MCF 10A (cell line): ENCODE data around the gene AR. TPM values are rescaled to one million over a fixed set of nuclear protein-coding genes. Genes with fewer than 3 reads are reported as not detected.

Experiments
- BruUV-seq: library from RNA; stranded (reverse); fragments of 400-500 nt; replicated peaks from 2 replicates; lab custom pipeline; 2021; lab: Mats Ljungman, UMichigan
- CTCF ChIA-PET: fragments of 300-600 bp; sonication (Branson Sonifier 250); formaldehyde crosslinking; extraction: SDS; loops from one replicate; lab custom pipeline; 2021; ENCODE audit warnings: antibody characterized with exemption, inconsistent platforms; lab: Yijun Ruan, JAX
- POLR2A ChIA-PET: fragments of 300-600, 350-650 bp; sonication (Branson Sonifier 250); formaldehyde crosslinking; extraction: SDS; loops from one replicate; lab custom pipeline; 2020; ENCODE audit warnings: antibody characterized with exemption, inconsistent platforms; lab: Yijun Ruan, JAX
- DNase-seq: peaks from one replicate; pipeline ENCODE4 v3.0.0-alpha.2; 2018; ENCODE audit not compliant: unreplicated experiment
- H3K27ac Mint-ChIP-seq: one replicate; pipeline ENCODE4 v1.8.0; 2022; ENCODE audit warnings: mild to moderate bottlenecking, low read depth, mixed read lengths; ENCODE audit not compliant: unreplicated experiment
- H3K27me3 Mint-ChIP-seq: one replicate; pipeline ENCODE4 v1.8.0; 2022; ENCODE audit warnings: mixed read lengths; ENCODE audit not compliant: insufficient read depth, unreplicated experiment
- H3K36me3 Mint-ChIP-seq: one replicate; pipeline ENCODE4 v1.8.0; 2022; ENCODE audit warnings: mild to moderate bottlenecking, moderate library complexity, mixed read lengths; ENCODE audit not compliant: insufficient read depth, unreplicated experiment
- H3K4me1 Mint-ChIP-seq: one replicate; pipeline ENCODE4 v1.8.0; 2022; ENCODE audit warnings: mixed read lengths; ENCODE audit not compliant: insufficient read depth, unreplicated experiment
- H3K4me3 Mint-ChIP-seq: one replicate; pipeline ENCODE4 v1.8.0; 2022; ENCODE audit warnings: mild to moderate bottlenecking, moderate library complexity, mixed read lengths; ENCODE audit not compliant: unreplicated experiment
- H3K9me3 Mint-ChIP-seq: one replicate; pipeline ENCODE4 v1.8.0; 2022; ENCODE audit warnings: mixed read lengths; ENCODE audit not compliant: unreplicated experiment
- CTCF ChIP-seq: fragments of 200-600 bp; IDR thresholded peaks from one replicate; pipeline ENCODE4 v1.8.0; 2022; ENCODE audit warnings: antibody characterized with exemption, mild to moderate bottlenecking; ENCODE audit not compliant: unreplicated experiment
- intact Hi-C: fragments of 100-400 bp; cut with micrococcal nuclease; formaldehyde crosslinking; loops from 2 replicates; pipeline ENCODE4 v1.14.1; 2022
- total RNA-seq: library from RNA; stranded (reverse); gene quantifications from 2 replicates; pipeline ENCODE4 v1.2.3, GENCODE V29; 2022

Gene AR
- total RNA-seq, 1 experiment from 2014 or later: not detected

DNA sequence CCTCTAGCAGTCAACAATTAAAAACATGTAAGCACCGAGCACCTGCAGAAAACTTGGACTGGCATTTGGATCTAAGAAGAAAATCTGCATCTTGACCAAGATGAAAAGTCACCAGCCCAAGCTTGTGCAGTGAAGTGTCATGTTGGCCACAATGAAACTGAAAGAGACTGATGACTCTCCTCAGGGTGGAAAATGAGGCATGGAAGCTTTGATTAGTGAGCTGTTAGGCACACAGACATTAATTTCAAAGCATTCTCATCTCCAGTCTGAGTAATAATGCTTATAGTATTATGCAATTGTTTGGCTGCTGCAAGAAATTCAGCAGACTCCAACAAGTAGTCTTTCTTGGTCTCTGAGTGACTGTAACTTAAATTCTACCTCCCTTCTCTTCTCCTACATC, 150.1 kb downstream of the AR start:
- peak; percentile 24 for DNase-seq
- Mint-ChIP-seq H3K4me1 (peaks cover 10% of the 10 kb centered on the region), H3K9me3 (peaks cover 20% of the 10 kb centered on the region), H3K36me3 (no peaks in the 10 kb centered on the region), H3K27me3 (no peaks in the 10 kb centered on the region), H3K4me3 (no peak overlapping the region), H3K27ac (no peak overlapping the region)
- ChIA-PET CTCF (no interaction called here), POLR2A (interaction anchor here (0.6 kb wide), 1 partner anchor 71 kb away, joined by 3 read pairs; no protein-coding TSS in a partner anchor)
- TF ChIP-seq CTCF: no peak
- intact Hi-C loops: no loop called here
- BruUV-seq: no TSS peak

DNA sequence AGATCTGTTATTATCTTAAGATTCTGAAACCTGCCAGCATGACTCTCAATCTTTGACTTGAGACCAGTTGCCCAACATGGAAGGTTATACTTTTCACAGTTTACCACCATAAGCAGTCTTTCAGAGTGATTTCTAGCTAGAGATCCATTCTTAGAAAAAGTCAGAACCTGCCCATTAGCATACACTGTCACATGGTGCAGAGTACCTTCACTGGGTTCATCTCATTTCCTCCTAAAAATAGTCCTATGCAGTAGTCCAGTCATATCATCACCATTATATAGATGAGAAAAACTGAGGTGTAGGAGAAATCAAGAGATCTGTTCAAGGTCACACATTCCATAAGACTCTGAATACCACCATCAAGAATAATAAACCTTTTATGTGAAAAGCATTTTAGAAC, 153.6 kb downstream of the AR start:
- Mint-ChIP-seq H3K27ac (no peak overlapping the region), H3K36me3 (no peaks in the 10 kb centered on the region), H3K9me3 (peaks cover 15% of the 10 kb centered on the region), H3K4me1 (peaks cover 10% of the 10 kb centered on the region), H3K4me3 (no peak overlapping the region), H3K27me3 (no peaks in the 10 kb centered on the region)
- BruUV-seq: no TSS peak
- no peak for TF ChIP-seq CTCF
- ChIA-PET CTCF (no interaction called here), POLR2A (no interaction called here)
- DNase-seq: no peak
- intact Hi-C loops: no loop called here

GRCh38 chrX:67700602-67701001, 156.8 kb downstream of the AR start:
- no peak for DNase-seq
- no peaks in the 10 kb centered on the region for H3K27me3 Mint-ChIP-seq
- H3K36me3 Mint-ChIP-seq: no peaks in the 10 kb centered on the region
- intact Hi-C loops: no loop called here
- peaks cover 3% of the 10 kb centered on the region for H3K4me1 Mint-ChIP-seq
- no TSS peak for BruUV-seq
- no peak for TF ChIP-seq CTCF
- ChIA-PET CTCF (no interaction called here), POLR2A (no interaction called here)
- no peak overlapping the region for H3K27ac Mint-ChIP-seq
- peaks cover 12% of the 10 kb centered on the region for H3K9me3 Mint-ChIP-seq
- H3K4me3 Mint-ChIP-seq: no peak overlapping the region

GRCh38 chrX:67714004-67714403, 170.2 kb downstream of the AR start:
- CTCF ChIA-PET: no interaction called here
- no peaks in the 10 kb centered on the region for H3K36me3 Mint-ChIP-seq
- no peaks in the 10 kb centered on the region for H3K4me1 Mint-ChIP-seq
- POLR2A ChIA-PET: interaction anchor here (0.6 kb wide), 1 partner anchor 30 kb away, joined by 6 read pairs; no protein-coding TSS in a partner anchor
- peaks cover 24% of the 10 kb centered on the region for H3K9me3 Mint-ChIP-seq
- H3K27ac Mint-ChIP-seq: no peak overlapping the region
- no peak for TF ChIP-seq CTCF
- intact Hi-C loops: no loop called here
- BruUV-seq: no TSS peak
- no peak overlapping the region for H3K4me3 Mint-ChIP-seq
- H3K27me3 Mint-ChIP-seq: no peaks in the 10 kb centered on the region
- DNase-seq: no peak
